ENCODE results near the gene TMEM107. TPM values are rescaled to one million over a fixed set of nuclear protein-coding genes. Genes with fewer than 3 reads are reported as not detected.

TMEM107 gene
- total and polyA plus RNA-seq, 10 of the 15 experiments (the other 5 are each of a cell fraction or from before 2014, with no cell fraction given) = 7.9 to 38.7 (median 22.9) TPM

DNA sequence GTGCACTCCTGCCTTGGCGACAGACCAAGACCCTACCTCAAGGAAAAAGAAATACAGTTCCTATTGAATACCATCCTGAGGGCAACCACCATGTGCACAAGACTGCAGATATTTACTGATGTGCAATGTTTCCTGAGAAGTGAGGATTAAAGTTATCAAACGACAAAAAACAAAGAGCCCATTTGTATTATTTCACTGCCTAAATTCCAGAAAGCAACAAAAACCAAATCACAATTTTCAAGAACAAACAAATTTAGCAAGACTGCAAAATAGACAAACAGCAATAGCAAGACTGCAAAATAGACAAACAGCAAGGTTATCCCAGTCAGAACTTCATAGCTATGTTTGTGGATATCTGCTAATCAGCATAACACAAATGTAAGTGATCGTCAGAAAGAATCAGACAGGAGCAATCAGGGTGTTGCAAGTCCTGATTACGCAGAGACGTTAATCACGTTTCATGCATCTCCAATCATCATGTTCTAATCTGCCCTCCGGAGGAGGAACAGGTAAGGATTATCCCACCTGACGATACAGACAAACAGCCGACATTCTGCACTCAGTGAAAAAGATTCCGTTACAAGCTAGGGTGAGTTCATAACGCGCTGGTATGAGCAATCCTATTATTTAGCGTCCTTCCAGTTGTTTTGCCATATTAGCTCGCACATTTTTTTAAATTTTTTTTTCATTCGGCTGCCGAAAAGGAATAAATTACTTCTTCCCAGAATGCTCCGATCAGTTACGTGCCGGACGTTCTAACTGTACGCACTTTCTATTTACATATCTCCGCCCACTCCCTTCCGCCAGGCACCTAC lies 2.9 kb downstream of the TMEM107 start (continued):
- TF ChIP-seq, protein P1, sequence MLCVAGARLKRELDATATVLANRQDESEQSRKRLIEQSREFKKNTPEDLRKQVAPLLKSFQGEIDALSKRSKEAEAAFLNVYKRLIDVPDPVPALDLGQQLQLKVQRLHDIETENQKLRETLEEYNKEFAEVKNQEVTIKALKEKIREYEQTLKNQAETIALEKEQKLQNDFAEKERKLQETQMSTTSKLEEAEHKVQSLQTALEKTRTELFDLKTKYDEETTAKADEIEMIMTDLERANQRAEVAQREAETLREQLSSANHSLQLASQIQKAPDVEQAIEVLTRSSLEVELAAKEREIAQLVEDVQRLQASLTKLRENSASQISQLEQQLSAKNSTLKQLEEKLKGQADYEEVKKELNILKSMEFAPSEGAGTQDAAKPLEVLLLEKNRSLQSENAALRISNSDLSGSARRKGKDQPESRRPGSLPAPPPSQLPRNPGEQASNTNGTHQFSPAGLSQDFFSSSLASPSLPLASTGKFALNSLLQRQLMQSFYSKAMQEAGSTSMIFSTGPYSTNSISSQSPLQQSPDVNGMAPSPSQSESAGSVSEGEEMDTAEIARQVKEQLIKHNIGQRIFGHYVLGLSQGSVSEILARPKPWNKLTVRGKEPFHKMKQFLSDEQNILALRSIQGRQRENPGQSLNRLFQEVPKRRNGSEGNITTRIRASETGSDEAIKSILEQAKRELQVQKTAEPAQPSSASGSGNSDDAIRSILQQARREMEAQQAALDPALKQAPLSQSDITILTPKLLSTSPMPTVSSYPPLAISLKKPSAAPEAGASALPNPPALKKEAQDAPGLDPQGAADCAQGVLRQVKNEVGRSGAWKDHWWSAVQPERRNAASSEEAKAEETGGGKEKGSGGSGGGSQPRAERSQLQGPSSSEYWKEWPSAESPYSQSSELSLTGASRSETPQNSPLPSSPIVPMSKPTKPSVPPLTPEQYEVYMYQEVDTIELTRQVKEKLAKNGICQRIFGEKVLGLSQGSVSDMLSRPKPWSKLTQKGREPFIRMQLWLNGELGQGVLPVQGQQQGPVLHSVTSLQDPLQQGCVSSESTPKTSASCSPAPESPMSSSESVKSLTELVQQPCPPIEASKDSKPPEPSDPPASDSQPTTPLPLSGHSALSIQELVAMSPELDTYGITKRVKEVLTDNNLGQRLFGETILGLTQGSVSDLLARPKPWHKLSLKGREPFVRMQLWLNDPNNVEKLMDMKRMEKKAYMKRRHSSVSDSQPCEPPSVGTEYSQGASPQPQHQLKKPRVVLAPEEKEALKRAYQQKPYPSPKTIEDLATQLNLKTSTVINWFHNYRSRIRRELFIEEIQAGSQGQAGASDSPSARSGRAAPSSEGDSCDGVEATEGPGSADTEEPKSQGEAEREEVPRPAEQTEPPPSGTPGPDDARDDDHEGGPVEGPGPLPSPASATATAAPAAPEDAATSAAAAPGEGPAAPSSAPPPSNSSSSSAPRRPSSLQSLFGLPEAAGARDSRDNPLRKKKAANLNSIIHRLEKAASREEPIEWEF (IDR thresholded peaks at IDR 0.05; ENCODE audit: insufficient replicate concordance, low read depth, low read length) = peak; percentile 61
- TF ChIP-seq ZBTB40 (IDR thresholded peaks at IDR 0.05; ENCODE audit: borderline replicate concordance) (peak; percentile 67), SMAD5 (IDR thresholded peaks at IDR 0.05; ENCODE audit: low read depth) (peak; percentile 100), FOXM1 (IDR thresholded peaks at IDR 0.05; ENCODE audit: low read depth, low read length) (peak; percentile 97), ATF7 (IDR thresholded peaks at IDR 0.05; ENCODE audit: low read depth) (peak; percentile 87), BHLHE40 (IDR thresholded peaks at IDR 0.05; ENCODE audit: borderline replicate concordance in 1 of 2, low read depth in 2 of 2, low read length in 1 of 2) (peak; percentile 85 to 95), LARP7 (IDR thresholded peaks at IDR 0.05) (peak; percentile 93), YY1 (IDR thresholded peaks at IDR 0.05; ENCODE audit: low read depth, low read length) (peak; percentile 80), SMARCA5 (IDR thresholded peaks at IDR 0.05) (peak; percentile 92; the same call in 1 of the 2 replicates), NFXL1 (IDR thresholded peaks at IDR 0.05; ENCODE audit: borderline replicate concordance) (0 out of 2 replicates have a peak, but pooled peaks have one; percentile 36), MTA3 (IDR thresholded peaks at IDR 0.05; ENCODE audit: borderline replicate concordance, low read length) (peak; percentile 100), NRF1 (conservative IDR thresholded peaks at IDR 0.05; ENCODE audit: low read depth, low read length) (no peak), ZBTB4 (CRISPR knock-in tag; IDR thresholded peaks at IDR 0.05) (peak; percentile 98), SIN3A (IDR thresholded peaks at IDR 0.05; ENCODE audit: low read depth, low read length) (no peak), SPI1 (IDR thresholded peaks at IDR 0.05; ENCODE audit: borderline replicate concordance, insufficient read depth, low read depth, low read length) (no peak; the same call in 1 of the 2 replicates)
